Measurements from ENCODE around the gene SHISA4. TPM values are rescaled to one million over a fixed set of nuclear protein-coding genes. Genes with fewer than 3 reads are reported as not detected.

Gene SHISA4
- total and polyA plus RNA-seq, 8 donors, result 3.6 to 9.3 (median 5.4) TPM

DNA sequence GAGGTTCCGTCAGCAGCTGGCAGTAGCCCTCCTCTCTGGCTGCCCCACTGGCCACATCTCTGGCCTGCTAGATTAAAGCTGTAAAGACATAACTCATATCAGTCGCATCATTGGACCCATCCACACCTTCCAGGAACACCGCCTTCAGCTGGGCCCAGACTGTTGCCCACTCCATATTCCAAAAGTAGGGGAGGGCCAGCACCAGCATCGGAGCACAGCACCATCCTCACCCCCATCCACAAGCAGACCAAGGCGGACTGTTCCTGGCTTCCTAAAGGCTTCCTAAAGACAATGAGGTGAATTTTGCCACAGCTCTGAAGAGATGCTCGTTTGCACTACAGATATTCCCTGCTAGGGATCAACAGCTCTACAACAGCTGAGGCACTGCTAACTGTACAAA lies 3.5 kb downstream of the SHISA4 start:
- FAIRE-seq, result no peak
- no peak for TF ChIP-seq CTCF (IDR thresholded peaks at IDR 0.05)
- WGBS, 2 donors, result 86 to 89% methylated on average over 6 of the region's 6 CpGs
- no peaks in the 10 kb centered on the region for H3K27me3 ChIP-seq
- intact Hi-C loops (cut with DNase I), result no loop called here
- H3K4me3 ChIP-seq, result no peak overlapping the region
- no peak for ATAC-seq
- DNase-seq, result no peak
- H3K27ac ChIP-seq, result no peak overlapping the region
- no peaks in the 10 kb centered on the region for H3K9me3 ChIP-seq
- no peaks in the 10 kb centered on the region for H3K36me3 ChIP-seq
- no peaks in the 10 kb centered on the region for H3K4me1 ChIP-seq

- DNase-seq, result no peak
- 67 to 75% methylated on average over 3 of the region's 3 CpGs for WGBS, 2 donors
- no peak for FAIRE-seq
- no peak for ATAC-seq
- Histone ChIP-seq H3K36me3 (no peaks in the 10 kb centered on the region), H3K9me3 (no peaks in the 10 kb centered on the region), H3K4me3 (no peak overlapping the region), H3K4me1 (no peaks in the 10 kb centered on the region), H3K27ac (no peak overlapping the region), H3K27me3 (no peaks in the 10 kb centered on the region)
- TF ChIP-seq CTCF (IDR thresholded peaks at IDR 0.05), result no peak
- intact Hi-C loops (cut with DNase I), result no loop called here
Observed at GRCh38 chr1:201893431-201893830, 4.7 kb downstream of the SHISA4 start.

- no peaks in the 10 kb centered on the region for H3K4me1 ChIP-seq
- intact Hi-C loops (cut with DNase I), result loop anchor here in 1 of 3 donors (5.0 kb wide), 2 partner anchors 78 to 233 kb away; no protein-coding TSS in a partner anchor
- H3K36me3 ChIP-seq, result no peaks in the 10 kb centered on the region
- TF ChIP-seq CTCF (IDR thresholded peaks at IDR 0.05), result no peak
- ATAC-seq, result no peak
- no peak for DNase-seq
- no peaks in the 10 kb centered on the region for H3K9me3 ChIP-seq
- no peak overlapping the region for H3K4me3 ChIP-seq
- FAIRE-seq, result no peak
- WGBS, 2 donors, result 77 to 83% methylated on average over 5 of the region's 5 CpGs
- no peaks in the 10 kb centered on the region for H3K27me3 ChIP-seq
- no peak overlapping the region for H3K27ac ChIP-seq
Observed at GRCh38 chr1:201894343-201895119, 5.8 kb downstream of the SHISA4 start.

DNA sequence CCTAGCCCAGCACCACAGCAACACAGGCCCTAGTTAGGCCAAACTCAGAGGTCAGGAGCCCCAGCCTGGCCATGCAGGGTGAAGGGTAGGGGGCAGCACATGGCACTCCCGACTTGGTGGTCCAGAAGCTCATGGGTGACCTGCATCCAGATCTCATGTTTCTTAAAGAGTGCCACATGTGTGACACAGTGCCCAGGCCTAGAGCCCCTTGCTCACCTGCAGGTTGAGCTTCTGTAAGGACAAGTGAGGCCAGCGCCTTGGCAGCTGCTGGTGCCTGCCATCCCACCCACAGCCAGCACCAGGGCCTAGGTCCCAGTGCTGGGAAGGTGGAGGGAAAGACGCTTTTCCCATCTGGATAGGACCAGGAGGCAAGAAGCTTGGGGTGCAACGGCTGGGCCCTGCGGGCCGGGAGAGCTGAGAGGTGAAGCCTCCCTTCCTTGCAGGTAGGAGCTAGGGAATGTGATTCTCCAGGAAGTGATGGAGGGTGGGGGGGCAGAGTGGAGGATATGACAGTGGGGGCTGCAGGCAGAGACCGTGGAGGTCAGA lies 6.5 kb downstream of the SHISA4 start:
- 73 to 74% methylated on average over 7 of the region's 7 CpGs for WGBS, 2 donors
- Histone ChIP-seq H3K27ac (no peak overlapping the region), H3K9me3 (no peaks in the 10 kb centered on the region), H3K4me3 (no peak overlapping the region), H3K4me1 (no peaks in the 10 kb centered on the region), H3K27me3 (no peaks in the 10 kb centered on the region), H3K36me3 (no peaks in the 10 kb centered on the region)
- no peak for TF ChIP-seq CTCF (IDR thresholded peaks at IDR 0.05)
- FAIRE-seq (no peak), ATAC-seq (no peak), DNase-seq (peak in 1 of 6 donors; percentile 29)
- intact Hi-C loops (cut with DNase I), result loop anchor here in 1 of 3 donors (5.0 kb wide), 2 partner anchors 77 to 232 kb away; no protein-coding TSS in a partner anchor
